GM18505 (cell line): ENCODE measurements around the gene SCAMP4.

Source experiments
- ATAC-seq: cut with Tn5 transposase; IDR thresholded peaks from one replicate; pipeline ENCODE4 v1.9.1; 2021; ENCODE audit not compliant: unreplicated experiment
- POLR2A ChIP-seq: IDR thresholded peaks from 4 replicates; pipeline ENCODE4 v1.6.1; 2011; ENCODE audit warnings: borderline replicate concordance; ENCODE audit not compliant: insufficient read depth, insufficient read length; ENCODE audit errors: extremely low read depth

Gene SCAMP4

DNA sequence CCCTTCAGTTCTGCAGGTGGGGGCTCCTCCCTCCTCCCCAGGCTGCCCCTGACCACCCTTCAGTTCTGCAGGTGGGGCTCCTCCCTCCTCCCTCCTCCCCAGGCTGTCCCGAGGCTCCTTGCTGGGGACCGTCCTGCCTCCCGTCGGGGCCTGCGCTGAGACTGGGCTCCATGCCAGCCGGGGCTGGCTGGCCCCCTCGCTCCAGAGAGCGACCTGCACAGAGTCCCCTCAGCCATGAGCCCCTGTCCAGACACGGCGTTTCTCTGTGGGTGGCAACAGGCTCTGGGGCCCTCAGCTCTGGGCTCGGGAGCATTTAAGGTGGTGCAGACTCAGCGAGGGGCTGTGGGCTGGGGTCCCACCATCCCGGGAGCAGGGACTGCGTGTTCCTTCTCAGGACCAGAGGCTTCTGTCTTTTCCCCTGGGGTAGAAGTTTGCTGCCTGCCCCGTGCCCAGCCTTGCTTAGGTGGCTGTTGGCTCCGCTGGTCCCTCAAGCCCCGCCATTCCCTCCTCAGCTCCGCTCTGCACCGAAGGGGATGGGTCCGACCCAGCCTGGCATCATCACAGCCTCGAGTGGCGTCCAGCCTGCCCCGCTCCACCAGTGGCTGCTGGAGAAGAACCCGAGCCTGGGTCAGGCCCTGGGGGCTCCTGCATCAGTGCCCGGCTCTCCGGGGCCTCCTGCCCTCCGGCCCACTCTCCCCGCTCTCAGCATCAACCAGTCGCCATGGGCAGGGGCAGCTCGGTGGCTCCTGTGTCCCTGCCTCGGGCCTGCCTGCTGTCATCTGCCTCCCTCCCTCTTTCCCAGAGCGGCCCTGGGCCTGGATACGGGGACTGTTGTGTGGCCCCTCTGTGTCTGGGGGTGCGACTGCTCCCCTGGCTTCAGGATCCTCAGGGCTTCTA lies 63.3 kb downstream of the SCAMP4 start:
- ATAC-seq: no peak
- no peak for TF ChIP-seq POLR2A

DNA sequence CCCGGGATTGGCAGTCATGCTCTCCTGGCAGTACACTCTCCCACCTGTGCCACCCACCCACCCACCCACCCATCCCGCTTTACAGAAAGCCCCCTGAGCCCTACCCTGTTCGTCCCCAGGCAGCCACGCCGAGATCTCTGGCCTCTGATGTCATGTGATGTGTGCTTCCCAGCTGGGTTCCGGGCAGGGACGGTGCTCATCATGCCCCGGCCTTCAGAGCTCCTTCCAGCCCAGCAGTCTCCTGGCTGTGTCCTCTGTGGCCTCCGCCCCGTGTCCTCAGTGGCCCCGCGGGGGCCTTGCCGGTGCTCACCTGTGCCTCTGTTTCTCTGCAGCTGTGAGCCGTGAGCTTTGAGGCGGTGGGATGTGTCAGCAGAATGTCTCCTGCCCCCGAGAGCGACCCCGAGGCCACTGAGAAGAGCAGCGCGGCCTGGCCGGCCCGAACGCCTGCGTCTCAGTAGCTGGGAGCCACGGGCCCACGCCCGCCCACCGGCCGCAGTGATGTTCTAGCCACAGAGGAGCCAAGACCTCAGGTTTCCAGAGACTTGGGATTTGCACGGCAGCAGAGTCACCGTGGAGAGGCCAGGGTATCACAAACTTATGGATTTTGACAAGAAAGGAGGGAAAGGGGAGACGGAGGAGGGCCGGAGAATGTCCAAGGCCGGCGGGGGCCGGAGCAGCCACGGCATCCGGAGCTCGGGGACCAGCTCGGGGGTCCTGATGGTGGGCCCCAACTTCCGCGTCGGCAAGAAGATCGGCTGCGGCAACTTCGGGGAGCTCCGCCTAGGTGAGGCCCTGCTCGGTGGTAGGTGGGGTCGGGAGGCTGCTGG lies 64.2 kb downstream of the SCAMP4 start:
- no peak for ATAC-seq
- TF ChIP-seq POLR2A: no peak

DNA sequence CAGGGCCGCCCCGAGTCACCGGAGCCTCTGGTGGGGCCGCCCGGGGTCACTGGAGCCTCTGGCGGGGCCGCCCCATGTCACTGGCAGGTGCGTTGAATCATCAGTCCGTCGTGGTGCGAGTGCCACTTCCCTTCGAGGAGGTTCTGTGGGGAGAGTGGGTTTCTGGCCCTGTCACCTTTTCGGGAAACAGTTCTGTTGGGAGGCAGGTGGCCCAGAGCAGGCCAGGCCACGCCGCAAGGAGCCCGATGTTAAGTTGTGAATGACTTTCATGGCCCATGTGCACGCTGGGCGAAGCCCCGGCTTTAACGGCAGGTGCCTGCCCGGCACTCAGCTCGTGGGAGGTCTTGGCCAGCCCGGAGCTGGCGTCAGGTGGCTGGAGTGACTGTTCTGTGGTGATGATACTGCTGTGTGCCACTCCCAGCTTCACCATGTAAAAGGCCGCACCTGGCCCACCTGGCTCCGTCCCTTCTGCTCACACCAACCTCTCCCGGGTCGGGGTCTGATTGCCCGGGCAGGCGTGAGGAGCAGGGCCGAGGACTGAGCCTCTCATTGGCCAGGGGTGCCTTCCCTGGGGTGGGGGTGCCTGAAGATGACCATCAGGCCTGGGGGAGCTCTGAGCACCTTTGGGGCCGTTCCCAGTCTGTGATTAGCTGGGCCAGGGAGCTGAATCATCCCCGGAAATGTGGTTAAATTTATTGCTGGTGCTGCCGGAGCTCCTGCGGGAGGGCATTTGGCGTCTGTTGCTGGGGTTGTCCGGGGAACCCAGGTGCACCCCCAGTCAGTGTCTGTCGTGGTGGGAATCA lies 65.0 kb downstream of the SCAMP4 start:
- no peak for TF ChIP-seq POLR2A
- ATAC-seq: no peak

DNA sequence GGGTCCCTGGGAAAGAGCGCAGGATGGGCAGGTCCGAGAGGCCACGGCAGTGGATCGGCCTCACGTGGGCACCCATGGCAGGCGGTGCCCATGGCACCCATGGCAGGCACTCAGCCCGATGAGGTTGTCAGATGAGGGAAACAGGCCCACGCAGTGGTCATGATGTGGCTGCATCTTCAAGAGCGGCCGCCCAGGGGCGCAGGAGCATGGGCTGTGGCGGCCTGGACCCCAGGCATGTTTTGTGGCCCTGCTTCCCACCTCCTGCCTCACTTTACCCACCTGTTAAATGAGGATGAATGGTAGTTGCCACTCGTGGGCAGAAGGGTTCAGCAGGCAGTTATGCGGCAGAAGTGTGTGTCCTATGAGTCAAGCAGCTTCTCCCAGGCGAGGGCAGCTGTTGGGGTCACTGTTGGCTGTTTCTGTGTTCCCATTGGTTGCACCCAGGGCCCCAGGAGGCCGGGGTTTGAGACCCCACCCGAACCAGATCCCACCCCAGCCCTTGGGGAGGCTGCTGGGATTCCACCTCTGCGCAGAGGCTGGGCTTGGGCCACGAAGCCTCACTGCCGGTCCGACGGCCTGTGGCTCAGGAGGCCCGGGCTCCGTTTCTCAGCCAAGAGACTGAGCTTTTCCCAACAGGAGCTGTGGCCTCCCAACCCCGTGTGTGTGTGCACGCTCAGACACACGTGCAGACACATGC lies 65.8 kb downstream of the SCAMP4 start:
- TF ChIP-seq POLR2A: no peak
- no peak for ATAC-seq

DNA sequence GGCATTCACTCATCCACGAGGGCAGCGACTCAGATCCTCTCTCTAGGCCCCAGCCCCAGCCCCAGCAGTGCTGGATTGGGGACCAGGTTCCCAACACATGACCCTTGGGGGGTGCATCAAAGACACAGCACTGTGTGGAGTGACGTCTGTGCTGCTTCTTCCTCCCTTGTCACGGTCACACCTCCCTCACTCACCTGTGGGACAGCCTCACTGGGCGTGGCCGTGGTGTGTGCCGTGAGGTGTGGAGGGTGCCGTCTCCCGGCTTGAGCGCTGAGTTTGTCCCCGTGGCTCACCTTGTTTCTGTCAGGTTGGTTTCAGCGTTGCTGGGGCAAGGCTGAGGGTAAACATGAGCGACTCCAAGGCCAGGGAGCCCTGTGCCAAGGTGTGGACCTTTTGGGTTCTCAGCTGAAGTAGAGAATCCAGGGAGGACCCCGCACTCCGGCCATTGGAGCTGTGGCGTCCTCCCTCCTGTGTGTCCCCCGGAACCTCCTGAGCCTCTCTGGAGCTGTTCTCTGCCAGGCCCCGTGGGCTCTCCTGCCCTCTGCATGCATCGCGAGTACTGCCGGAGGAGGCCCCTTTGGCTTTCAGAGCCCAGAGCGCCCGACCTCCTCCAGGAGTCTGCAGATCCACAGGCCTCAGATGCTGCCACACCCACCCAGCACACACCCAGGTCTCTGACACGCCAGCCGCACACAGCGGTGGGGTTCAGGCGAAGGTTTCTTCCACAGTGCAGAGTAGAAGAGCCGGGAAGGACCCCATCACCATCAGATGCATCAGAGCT lies 69.4 kb downstream of the SCAMP4 start:
- no peak for ATAC-seq
- TF ChIP-seq POLR2A: no peak

DNA sequence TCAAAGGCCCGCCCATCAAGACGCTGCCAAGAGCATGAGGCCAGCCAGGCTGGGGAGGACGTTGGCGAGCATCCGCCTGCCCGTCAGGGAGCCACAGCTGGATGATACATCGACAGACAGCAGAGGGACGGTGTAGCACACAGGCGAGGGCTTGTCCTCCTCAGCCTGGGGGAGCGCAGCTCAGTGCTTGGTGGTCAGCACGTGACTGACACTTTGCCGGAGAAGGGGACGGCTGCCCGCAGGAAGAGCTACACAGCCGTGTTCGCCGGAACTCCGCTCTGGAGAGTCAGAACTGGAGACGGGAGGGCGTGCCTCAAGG lies 69.9 kb downstream of the SCAMP4 start:
- TF ChIP-seq POLR2A: no peak
- ATAC-seq: no peak
